GM18511 (cell line): ENCODE results near the gene FYCO1.
"Not testable (repeated sequence)": the region's sequence is repeated elsewhere in the genome, so short reads cannot be mapped to it uniquely, and the experiment has no call there.

Source experiments
- ATAC-seq: cut with Tn5 transposase; IDR thresholded peaks from one replicate; pipeline ENCODE4 v1.9.1; 2021; ENCODE audit warnings: mild to moderate bottlenecking, moderate library complexity; ENCODE audit not compliant: unreplicated experiment

FYCO1 gene

GRCh38 chr3:45995236-45996192 lies at the start of gene FYCO1:
TSS of gene FYCO1 (minus strand) at chr3:45995824. CDS start at chr3:45984910, 10,914 bp downstream.
- ATAC-seq = peak; percentile 94

- ATAC-seq = no peak
Measured at GRCh38 chr3:46038916-46039315, 43.3 kb upstream of the FYCO1 start.

GRCh38 chr3:46038071-46038470 lies 42.4 kb upstream of the FYCO1 start:
- not testable (repeated sequence) for ATAC-seq

DNA sequence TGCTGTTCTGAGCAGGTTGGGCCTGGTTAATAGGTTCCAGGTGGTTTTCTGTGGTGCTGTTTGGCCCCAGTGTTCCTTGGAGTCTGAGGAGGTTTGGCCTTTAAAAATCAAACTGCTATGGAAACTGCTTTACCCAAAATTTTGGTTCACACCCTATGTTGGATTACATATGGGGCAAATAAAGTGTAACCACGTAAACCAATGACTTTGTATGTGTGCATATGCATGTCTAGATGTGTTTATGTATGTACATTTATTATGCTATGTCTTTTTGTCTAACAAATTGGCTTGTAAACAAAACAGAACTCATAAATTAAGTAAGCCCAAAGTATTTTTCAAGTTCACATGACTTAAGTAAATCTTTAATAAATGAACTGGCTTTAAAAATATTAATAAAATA lies 40.6 kb upstream of the FYCO1 start:
- ATAC-seq = no peak

- ATAC-seq = no peak
Measured at GRCh38 chr3:46031747-46032146, 36.1 kb upstream of the FYCO1 start.

- ATAC-seq = no peak
Measured at GRCh38 chr3:46031269-46031668, 35.6 kb upstream of the FYCO1 start.

GRCh38 chr3:46030626-46031025 lies 35.0 kb upstream of the FYCO1 start:
- no peak for ATAC-seq

- no peak for ATAC-seq
Measured at GRCh38 chr3:46029953-46030543, 34.4 kb upstream of the FYCO1 start.

- no peak for ATAC-seq
Measured at GRCh38 chr3:46027736-46028397, 32.2 kb upstream of the FYCO1 start.

DNA sequence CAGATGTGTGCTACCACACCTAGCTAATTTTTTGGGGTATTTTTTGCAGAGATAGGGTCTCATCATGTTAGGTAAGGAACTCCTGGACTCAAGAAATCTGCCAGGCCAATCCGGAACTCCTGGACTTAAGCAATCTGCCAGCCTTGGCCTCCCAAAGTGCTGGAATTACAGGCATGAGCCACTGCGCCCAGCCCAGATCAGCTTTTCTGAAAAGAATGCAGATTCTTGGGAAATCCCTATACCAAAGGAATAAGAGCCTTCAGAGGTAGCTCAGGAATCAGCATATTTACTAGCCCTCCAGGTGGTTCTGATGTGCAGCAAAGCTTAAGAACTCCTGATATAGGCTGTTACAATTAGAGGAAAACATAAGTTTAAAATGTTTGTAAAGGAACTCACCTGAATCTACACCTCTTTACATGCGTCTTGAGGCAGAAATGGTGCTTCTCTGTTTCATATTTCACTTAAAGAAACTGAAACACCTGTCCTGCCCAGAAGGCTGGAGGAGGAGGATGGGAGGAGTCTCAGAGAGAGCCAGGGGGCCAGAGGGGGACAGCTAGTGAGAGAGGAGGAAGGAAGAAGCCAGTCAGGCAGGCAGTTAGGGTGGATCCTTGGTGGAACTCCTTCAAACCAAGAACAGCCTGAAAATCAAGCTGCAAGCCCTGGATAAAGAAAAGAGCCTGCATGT lies 31.5 kb upstream of the FYCO1 start, which contains the start of gene XCR1:
XCR1 (minus strand) TSS at position 463 of the 685 bp plus-strand sequence. CDS start 5,536 bp downstream, outside the sequence.
- no peak for ATAC-seq

DNA sequence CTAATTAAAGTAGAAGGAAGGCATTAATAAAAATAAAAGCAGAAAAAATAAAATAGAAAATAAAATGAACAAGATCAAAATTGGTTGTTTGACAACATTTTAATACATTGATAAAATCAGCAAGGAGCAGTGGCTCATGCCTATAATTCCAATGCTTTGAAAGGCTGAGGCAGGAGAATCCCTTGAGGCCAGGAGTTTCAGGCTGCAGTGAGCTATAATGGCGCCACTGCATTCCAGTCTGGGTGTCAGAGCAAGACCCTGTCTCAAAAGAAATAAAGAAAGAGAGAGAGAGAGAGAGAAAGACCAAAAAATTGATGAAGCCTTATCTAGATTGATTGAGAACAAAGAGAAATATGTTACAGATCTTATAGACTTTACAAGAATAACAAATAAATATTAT lies 29.5 kb upstream of the FYCO1 start:
- no peak for ATAC-seq

DNA sequence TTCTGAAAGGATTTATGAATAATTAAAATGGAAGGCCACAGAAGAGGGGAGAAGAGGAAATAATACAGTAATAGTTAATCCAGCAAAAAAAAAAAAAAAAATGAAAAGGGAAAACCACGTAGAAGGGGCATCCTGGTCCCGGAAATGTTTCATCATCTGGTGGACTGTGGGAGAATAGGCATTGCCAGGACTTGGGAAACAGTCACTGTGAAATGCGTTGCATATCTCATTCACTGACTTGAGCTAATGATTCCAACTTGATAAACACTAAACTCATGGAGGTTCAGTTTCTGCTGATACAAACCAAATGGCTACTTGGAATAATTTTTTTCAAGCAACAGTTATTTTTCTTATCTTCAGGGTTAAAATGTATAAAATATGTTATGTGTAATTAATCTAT lies 28.5 kb upstream of the FYCO1 start:
- ATAC-seq = no peak

DNA sequence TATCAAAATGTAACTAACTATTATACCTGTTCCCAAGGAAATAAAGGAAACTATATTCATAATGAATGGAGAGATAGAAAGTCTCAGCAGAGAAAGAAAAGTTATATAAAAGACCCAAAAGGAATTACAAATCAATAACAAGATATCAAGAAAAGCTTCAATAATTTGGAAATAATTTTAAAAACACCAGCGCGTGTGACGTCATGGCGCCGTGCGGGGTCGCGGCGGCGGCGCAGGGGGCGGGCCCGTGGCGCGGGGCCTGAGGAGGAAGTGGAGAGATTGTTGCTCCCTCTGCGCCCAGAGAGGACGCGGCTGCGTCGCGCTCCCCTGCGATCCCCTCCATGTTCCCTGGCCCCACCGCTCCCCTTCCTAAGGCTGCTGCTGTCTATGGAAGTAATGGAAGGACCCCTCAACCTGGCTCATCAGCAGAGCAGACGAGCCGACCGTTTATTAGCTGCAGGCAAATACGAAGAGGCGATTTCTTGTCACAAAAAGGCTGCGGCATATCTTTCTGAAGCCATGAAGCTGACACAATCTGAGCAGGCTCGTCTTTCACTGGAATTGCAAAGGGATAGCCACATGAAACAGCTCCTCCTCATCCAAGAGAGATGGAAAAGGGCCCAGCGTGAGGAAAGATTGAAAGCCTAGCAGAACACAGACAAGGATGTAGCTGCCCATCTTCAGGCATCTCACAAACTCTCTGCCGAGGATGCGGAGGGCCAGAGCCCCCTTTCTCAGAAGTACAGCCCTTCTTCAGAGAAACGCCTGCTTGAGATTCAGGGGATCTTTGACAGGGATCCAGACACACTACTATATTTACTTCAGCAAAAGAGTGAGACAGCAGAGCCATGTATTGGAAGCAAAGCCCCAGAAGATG lies 27.5 kb upstream of the FYCO1 start:
- no peak for ATAC-seq

DNA sequence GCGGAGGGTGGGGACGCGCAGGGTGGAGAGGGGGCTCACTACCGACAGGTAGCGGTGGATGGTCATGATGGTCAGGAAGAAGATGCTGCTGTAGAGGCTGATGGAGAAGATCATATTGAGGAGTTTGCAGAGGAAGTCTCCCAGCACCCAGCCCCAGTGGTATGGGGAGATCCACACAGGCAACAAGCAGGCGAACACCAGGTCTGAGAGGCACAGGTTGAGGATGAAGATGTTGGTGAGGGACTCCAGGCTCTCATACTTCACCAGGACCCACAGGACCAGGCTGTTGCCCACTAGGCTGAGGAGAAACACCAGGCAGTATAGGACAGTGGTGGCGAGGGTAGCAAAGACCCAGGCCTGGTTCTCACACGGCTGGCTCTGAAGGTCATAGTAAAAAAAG lies 25.9 kb upstream of the FYCO1 start:
- no peak for ATAC-seq

- no peak for ATAC-seq
Measured at GRCh38 chr3:46020766-46021510, 25.3 kb upstream of the FYCO1 start.

- ATAC-seq = no peak
Measured at GRCh38 chr3:46019707-46020106, 24.1 kb upstream of the FYCO1 start.

GRCh38 chr3:46017720-46018119 lies 22.1 kb upstream of the FYCO1 start:
- no peak for ATAC-seq

DNA sequence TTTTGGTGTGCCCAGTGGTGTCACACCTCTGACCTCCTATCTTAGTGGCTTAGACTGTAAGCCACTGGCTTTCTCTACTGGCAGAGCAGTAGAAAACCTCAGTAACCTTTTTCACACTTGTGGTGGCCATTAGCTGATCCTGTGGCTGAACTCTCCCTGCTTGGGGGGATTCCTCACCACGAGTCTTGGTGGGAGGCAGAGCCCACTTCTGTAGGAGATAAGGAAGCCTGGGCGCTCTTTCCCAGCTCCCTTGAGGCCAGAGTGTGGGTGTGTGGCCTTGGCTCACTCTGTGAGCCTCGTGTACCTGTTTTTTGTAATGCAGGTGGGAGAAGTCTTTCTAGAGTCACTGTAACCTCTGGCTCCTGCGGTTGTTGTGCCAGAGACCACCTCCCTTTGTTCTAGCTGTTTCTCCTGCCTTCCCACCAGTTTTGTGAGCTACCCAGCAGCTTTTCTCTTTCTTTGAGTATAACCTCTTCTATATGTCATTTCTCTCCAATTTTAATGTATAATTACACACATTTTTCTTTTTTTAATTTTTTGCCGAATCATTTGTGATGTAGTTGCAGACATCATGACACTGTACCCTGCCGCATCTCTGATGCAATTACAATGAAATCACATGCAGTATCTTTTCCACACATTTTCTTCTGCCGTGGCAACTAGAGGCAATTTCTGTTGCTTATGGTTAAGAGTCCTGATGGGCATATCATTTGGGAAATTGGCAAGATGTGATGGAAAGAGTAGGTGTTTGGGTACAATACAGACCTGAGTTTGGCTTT lies 17.9 kb upstream of the FYCO1 start:
- ATAC-seq = no peak

- no peak for ATAC-seq
Measured at GRCh38 chr3:46012246-46012645, 16.6 kb upstream of the FYCO1 start.
